Activated T-helper 1 cell treated with Interleukin-2 at 50 U/mL for 16 hours (primary cell): ENCODE data around the gene CCT5.

Experiments used
- DNase-seq: peaks from one replicate; pipeline ENCODE4 v3.0.0-alpha.2; 2020; ENCODE audit warnings: low read depth

Gene CCT5

GRCh38 chr5:10249948-10250805 lies at the start of gene CCT5:
TSS of gene CCT5 (plus strand) at chr5:10250280. CDS start at chr5:10250341, 61 bp downstream.
- peak; percentile 83 for DNase-seq

- no peak for DNase-seq
These were observed 48.7 kb upstream of the CCT5 start for GRCh38 chr5:10201223-10201868.

GRCh38 chr5:10202089-10202910 lies 47.8 kb upstream of the CCT5 start:
- DNase-seq, result no peak

GRCh38 chr5:10209004-10209403 lies 41.1 kb upstream of the CCT5 start:
- DNase-seq, result no peak

GRCh38 chr5:10213316-10213715 lies 36.8 kb upstream of the CCT5 start:
- no peak for DNase-seq

- no peak for DNase-seq
These were observed 36.0 kb upstream of the CCT5 start for GRCh38 chr5:10214041-10214440.

- DNase-seq, result no peak
These were observed 34.7 kb upstream of the CCT5 start for GRCh38 chr5:10215366-10215765.

GRCh38 chr5:10216107-10216506 lies 34.0 kb upstream of the CCT5 start:
- no peak for DNase-seq

GRCh38 chr5:10218658-10219057 lies 31.4 kb upstream of the CCT5 start:
- no peak for DNase-seq

- no peak for DNase-seq
These were observed 31.0 kb upstream of the CCT5 start for GRCh38 chr5:10219068-10219467.

GRCh38 chr5:10220248-10220647 lies 29.8 kb upstream of the CCT5 start:
- no peak for DNase-seq

GRCh38 chr5:10222326-10222725 lies 27.8 kb upstream of the CCT5 start:
- DNase-seq, result no peak

GRCh38 chr5:10227379-10227778 lies 22.7 kb upstream of the CCT5 start:
- DNase-seq, result no peak

GRCh38 chr5:10228288-10228687 lies 21.8 kb upstream of the CCT5 start:
- no peak for DNase-seq

GRCh38 chr5:10229306-10230048 lies 20.6 kb upstream of the CCT5 start:
- DNase-seq, result no peak

- no peak for DNase-seq
These were observed 17.7 kb upstream of the CCT5 start for GRCh38 chr5:10232386-10232785.

- no peak for DNase-seq
These were observed 17.1 kb upstream of the CCT5 start for GRCh38 chr5:10233011-10233410.

- no peak for DNase-seq
These were observed 16.6 kb upstream of the CCT5 start for GRCh38 chr5:10233505-10233904.

- no peak for DNase-seq
These were observed 14.7 kb upstream of the CCT5 start for GRCh38 chr5:10235350-10235749.

- DNase-seq, result no peak
These were observed 6.3 kb upstream of the CCT5 start for GRCh38 chr5:10243660-10244240.

GRCh38 chr5:10244342-10244944 lies 5.6 kb upstream of the CCT5 start:
- DNase-seq, result no peak
